ENCODE results near the gene GGNBP2.

The GGNBP2 gene

GRCh38 chr17:36500745-36501225 lies 43.9 kb upstream of the GGNBP2 start:
- CTCF ChIA-PET, result interaction anchor here (1.2 to 1.4 kb wide), 3 partner anchors 17 to 101 kb away, joined by 3 read pairs; partner anchors contain the start of gene MRM1
- POLR2A ChIA-PET, result no interaction called here
- H3K4me3 ChIP-seq (ENCODE audit: low read depth, low read length), result no peak overlapping the region
- TF ChIP-seq CTCF (IDR thresholded peaks at IDR 0.05; ENCODE audit: insufficient read depth, low read length, missing control alignments), result no peak
- DNase-seq (ENCODE audit: low read depth, low spot score), result no peak

GRCh38 chr17:36501351-36501750 lies 43.4 kb upstream of the GGNBP2 start:
- DNase-seq (ENCODE audit: low read depth, low spot score), result no peak
- ChIA-PET POLR2A (no interaction called here), CTCF (interaction anchor here (1.2 to 1.4 kb wide), 3 partner anchors 18 to 100 kb away, joined by 3 read pairs; partner anchors contain the start of gene MRM1)
- no peak overlapping the region for H3K4me3 ChIP-seq (ENCODE audit: low read depth, low read length)
- TF ChIP-seq CTCF (IDR thresholded peaks at IDR 0.05; ENCODE audit: insufficient read depth, low read length, missing control alignments), result no peak

GRCh38 chr17:36501963-36502362 lies 42.8 kb upstream of the GGNBP2 start:
- CTCF ChIA-PET, result no interaction called here
- TF ChIP-seq CTCF (IDR thresholded peaks at IDR 0.05; ENCODE audit: insufficient read depth, low read length, missing control alignments), result no peak
- no peak for DNase-seq (ENCODE audit: low read depth, low spot score)
- POLR2A ChIA-PET, result no interaction called here
- no peak overlapping the region for H3K4me3 ChIP-seq (ENCODE audit: low read depth, low read length)

GRCh38 chr17:36503456-36504155 lies 41.1 kb upstream of the GGNBP2 start:
- CTCF ChIA-PET, result interaction anchor here (1.0 to 1.3 kb wide), 2 partner anchors 9 to 21 kb away, joined by 3 to 4 read pairs; no protein-coding TSS in a partner anchor
- TF ChIP-seq CTCF (IDR thresholded peaks at IDR 0.05; ENCODE audit: insufficient read depth, low read length, missing control alignments), result no peak
- POLR2A ChIA-PET, result no interaction called here
- H3K4me3 ChIP-seq (ENCODE audit: low read depth, low read length), result no peak overlapping the region
- DNase-seq (ENCODE audit: low read depth, low spot score), result no peak

- no peak for DNase-seq (ENCODE audit: low read depth, low spot score)
- ChIA-PET CTCF (interaction anchor here (1.0 to 1.5 kb wide), 3 partner anchors 9 to 21 kb away, joined by 3 to 4 read pairs (median 3); no protein-coding TSS in a partner anchor), POLR2A (no interaction called here)
- no peak overlapping the region for H3K4me3 ChIP-seq (ENCODE audit: low read depth, low read length)
- TF ChIP-seq CTCF (IDR thresholded peaks at IDR 0.05; ENCODE audit: insufficient read depth, low read length, missing control alignments), result no peak
Observed at GRCh38 chr17:36504156-36504545, 40.6 kb upstream of the GGNBP2 start.

GRCh38 chr17:36505171-36505570 lies 39.5 kb upstream of the GGNBP2 start:
- CTCF ChIA-PET, result interaction anchor here (1.5 kb wide), 1 partner anchor 14 kb away, joined by 3 read pairs; no protein-coding TSS in a partner anchor
- no peak overlapping the region for H3K4me3 ChIP-seq (ENCODE audit: low read depth, low read length)
- TF ChIP-seq CTCF (IDR thresholded peaks at IDR 0.05; ENCODE audit: insufficient read depth, low read length, missing control alignments), result no peak
- no peak for DNase-seq (ENCODE audit: low read depth, low spot score)
- POLR2A ChIA-PET, result interaction anchor here (1.4 kb wide), 1 partner anchor 10 kb away, joined by 4 read pairs; no protein-coding TSS in a partner anchor

Measured in AG04449 (cell line).